Ovary (tissue), 9 donors: ENCODE data around the gene TJP1. TPM values are rescaled to one million over a fixed set of nuclear protein-coding genes. Genes with fewer than 3 reads are reported as not detected.

Experiments used
- DNase-seq, 5 donors: peaks; one replicate each; pipeline ENCODE4 v3.0.0-alpha.2; 2019 to 2020
- H3K27ac ChIP-seq, 2 donors: fragments of 200-600 bp; one replicate each; pipeline versions ENCODE4 v1.5.1 to v1.8.0; 2019 to 2022
- H3K27me3 ChIP-seq: fragments of 200-600 bp; one replicate; pipeline ENCODE4 v1.8.0; 2022
- H3K36me3 ChIP-seq: fragments of 200-600 bp; sonication (generic); one replicate; pipeline ENCODE4 v1.5.1; 2019
- H3K4me1 ChIP-seq: one replicate; pipeline ENCODE4 v1.8.1; 2013; ENCODE audit warnings: mild to moderate bottlenecking, moderate library complexity; ENCODE audit not compliant: insufficient read depth
- H3K4me3 ChIP-seq: fragments of 200-600 bp; sonication (generic); one replicate; pipeline ENCODE4 v1.5.1; 2017
- H3K9me3 ChIP-seq, 2 donors: fragments of 200-600 bp in 1 of 2; sonication (generic) in 1 of 2; one replicate each; pipeline versions ENCODE4 v1.5.1 to v1.8.1; 2013 to 2019; ENCODE audit warnings: mild to moderate bottlenecking in 1 of 2, moderate library complexity in 1 of 2
- CTCF ChIP-seq, 3 donors: fragments of 450-650 bp in 2 of 3; fragments of 200-600 bp in 1 of 3; IDR thresholded peaks; one replicate each; pipeline versions ENCODE4 v1.5.1 to v1.8.0; 2016 to 2022; ENCODE audit warnings: antibody characterized with exemption in 3 of 3, mild to moderate bottlenecking in 1 of 3
- EP300 ChIP-seq: sonication (generic); formaldehyde crosslinking; IDR thresholded peaks from one replicate; pipeline ENCODE4 v1.6.1; 2017; ENCODE audit warnings: antibody characterized with exemption
- POLR2A ChIP-seq: fragments of 450-650 bp; IDR thresholded peaks from one replicate; pipeline ENCODE4 v1.6.1; 2017; ENCODE audit warnings: antibody characterized with exemption, mild to moderate bottlenecking, moderate library complexity
- WGBS, 3 donors: extraction: QIAGEN DNeasy Blood & Tissue Kit in 1 of 3; methylation state at CpG; one replicate each; pipeline versions ENCODE4 v1.1.5 to v1.1.7; 2013 to 2017; 5-methylcytosine and 5-hydroxymethylcytosine counted together
- intact Hi-C, 4 donors: fragments of 100-400 bp; cut with DNase I; formaldehyde crosslinking; loops; one replicate each; pipeline versions ENCODE4 v1.11.0 to v1.15.1; 2022 to 2023
- polyA plus RNA-seq, 2 donors: library from polyadenylated mRNA; stranded (reverse); fragments of 200-250 nt in 1 of 2; fragments of 350-450 nt in 1 of 2; fragmentation: Illumina TruSeq in 1 of 2; extraction: RNeasy Lipid Tissue Mini Kit (QIAGEN cat#74804) in 1 of 2; gene quantifications; one replicate each; pipeline ENCODE4 v1.2.3, GENCODE V29; 2013 to 2014
- total RNA-seq, 7 donors: library from RNA; depleted of rRNA in 2 of 7; stranded (reverse); fragments of >200 nt in 2 of 7; fragmentation: NEBNext Ultra II Directional in 3 of 7; extraction: Animal tissue kit (Norgen Biotek cat#: 25700) in 3 of 7; gene quantifications; one replicate each; pipeline versions ENCODE4 v1.1.0 to v1.2.4, GENCODE V29; 2016 to 2023
- donor health status: DM: no; HTN: no; CAD: no; lungs with moderate emphysema.
- donor health status: DM: no; HTN: no; CAD: no.
- donor health status: Bipolar disorder and iron deficiency.
- donor health status: DM: yes; HTN: yes; CAD: no.
- donor health status: DM: no; HTN: no; CAD: no.
- donor health status: DM: yes; HTN: yes; CAD: no.

TJP1 gene
- total and polyA plus RNA-seq, 9 donors, result 25.3 to 150 (median 70.1) TPM

GRCh38 chr15:29844290-29844903, 22.1 kb upstream of the TJP1 start:
- Histone ChIP-seq H3K36me3 (no peaks in the 10 kb centered on the region), H3K27ac (no peak overlapping the region), H3K9me3 (peaks cover 0 to 3% of the 10 kb centered on the region in 2 donors), H3K27me3 (no peaks in the 10 kb centered on the region), H3K4me1 (peaks cover 5% of the 10 kb centered on the region), H3K4me3 (no peak overlapping the region)
- TF ChIP-seq EP300 (no peak), CTCF (IDR thresholded peaks at IDR 0.05) (no peak), POLR2A (no peak)
- WGBS, 3 donors, result 91 to 94% (median 92%) methylated on average over 5 of the region's 5 CpGs
- DNase-seq, result no peak
- intact Hi-C loops, result no loop called here

GRCh38 chr15:29842290-29842689, 20.0 kb upstream of the TJP1 start:
- TF ChIP-seq POLR2A, result no peak
- no peak for TF ChIP-seq CTCF (IDR thresholded peaks at IDR 0.05)
- TF ChIP-seq EP300, result no peak
- Histone ChIP-seq H3K36me3 (no peaks in the 10 kb centered on the region), H3K27me3 (no peaks in the 10 kb centered on the region), H3K27ac (no peak overlapping the region), H3K9me3 (no peaks in the 10 kb centered on the region), H3K4me3 (no peak overlapping the region), H3K4me1 (peaks cover 5% of the 10 kb centered on the region)
- no peak for DNase-seq
- intact Hi-C loops, result no loop called here
- WGBS, 3 donors, result 90 to 95% (median 91%) methylated on average over 5 of the region's 5 CpGs

DNA sequence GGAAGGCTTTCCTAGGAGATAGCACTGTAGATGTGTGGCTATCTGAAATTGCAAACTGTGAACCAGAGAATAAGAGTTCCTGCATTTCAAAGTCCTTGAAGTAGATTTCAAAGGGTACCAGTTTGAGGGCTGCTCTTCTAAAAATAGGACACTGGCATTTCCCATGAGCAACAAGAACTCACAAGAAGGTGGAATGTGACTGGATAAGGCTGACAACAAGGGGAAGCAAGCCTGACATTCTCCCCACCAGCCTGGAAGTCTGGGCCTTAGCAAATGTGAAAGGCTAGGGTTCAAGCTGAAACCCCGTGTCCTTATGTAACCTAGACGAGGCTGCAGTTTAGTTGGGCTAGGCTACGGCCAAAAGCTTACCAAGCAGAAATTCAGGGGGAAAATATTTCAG, 18.7 kb upstream of the TJP1 start:
- H3K9me3 ChIP-seq, result no peaks in the 10 kb centered on the region

GRCh38 chr15:29840054-29840453, 17.8 kb upstream of the TJP1 start:
- H3K4me3 ChIP-seq, result no peak overlapping the region
- H3K27ac ChIP-seq, result no peak overlapping the region
- no peaks in the 10 kb centered on the region for H3K9me3 ChIP-seq
- peaks cover 7% of the 10 kb centered on the region for H3K4me1 ChIP-seq
- intact Hi-C loops, result no loop called here
- DNase-seq, result no peak
- 86 to 91% (median 87%) methylated on average over 3 of the region's 3 CpGs for WGBS, 3 donors
- no peak for TF ChIP-seq EP300
- no peak for TF ChIP-seq POLR2A
- TF ChIP-seq CTCF (IDR thresholded peaks at IDR 0.05), result no peak
- no peaks in the 10 kb centered on the region for H3K27me3 ChIP-seq
- H3K36me3 ChIP-seq, result no peaks in the 10 kb centered on the region

More for the DNA sequence above, 18.7 kb upstream of the TJP1 start:
- WGBS, 3 donors, result 37 to 49% (median 39%) methylated on average over 3 of the region's 3 CpGs
- H3K36me3 ChIP-seq, result no peaks in the 10 kb centered on the region
- intact Hi-C loops, result no loop called here
- no peak overlapping the region for H3K27ac ChIP-seq
- H3K4me1 ChIP-seq, result peaks cover 5% of the 10 kb centered on the region
- DNase-seq, result no peak
- TF ChIP-seq POLR2A (no peak), CTCF (IDR thresholded peaks at IDR 0.05) (no peak), EP300 (no peak)
- no peak overlapping the region for H3K4me3 ChIP-seq
- no peaks in the 10 kb centered on the region for H3K27me3 ChIP-seq
